GM18505 (cell line): ENCODE measurements around the gene DNM1.

ENCODE experiments used
- ATAC-seq: cut with Tn5 transposase; IDR thresholded peaks from one replicate; pipeline ENCODE4 v1.9.1; 2021; ENCODE audit not compliant: unreplicated experiment
- POLR2A ChIP-seq: IDR thresholded peaks from 4 replicates; pipeline ENCODE4 v1.6.1; 2011; ENCODE audit warnings: borderline replicate concordance; ENCODE audit not compliant: insufficient read depth, insufficient read length; ENCODE audit errors: extremely low read depth

DNM1 gene

DNA sequence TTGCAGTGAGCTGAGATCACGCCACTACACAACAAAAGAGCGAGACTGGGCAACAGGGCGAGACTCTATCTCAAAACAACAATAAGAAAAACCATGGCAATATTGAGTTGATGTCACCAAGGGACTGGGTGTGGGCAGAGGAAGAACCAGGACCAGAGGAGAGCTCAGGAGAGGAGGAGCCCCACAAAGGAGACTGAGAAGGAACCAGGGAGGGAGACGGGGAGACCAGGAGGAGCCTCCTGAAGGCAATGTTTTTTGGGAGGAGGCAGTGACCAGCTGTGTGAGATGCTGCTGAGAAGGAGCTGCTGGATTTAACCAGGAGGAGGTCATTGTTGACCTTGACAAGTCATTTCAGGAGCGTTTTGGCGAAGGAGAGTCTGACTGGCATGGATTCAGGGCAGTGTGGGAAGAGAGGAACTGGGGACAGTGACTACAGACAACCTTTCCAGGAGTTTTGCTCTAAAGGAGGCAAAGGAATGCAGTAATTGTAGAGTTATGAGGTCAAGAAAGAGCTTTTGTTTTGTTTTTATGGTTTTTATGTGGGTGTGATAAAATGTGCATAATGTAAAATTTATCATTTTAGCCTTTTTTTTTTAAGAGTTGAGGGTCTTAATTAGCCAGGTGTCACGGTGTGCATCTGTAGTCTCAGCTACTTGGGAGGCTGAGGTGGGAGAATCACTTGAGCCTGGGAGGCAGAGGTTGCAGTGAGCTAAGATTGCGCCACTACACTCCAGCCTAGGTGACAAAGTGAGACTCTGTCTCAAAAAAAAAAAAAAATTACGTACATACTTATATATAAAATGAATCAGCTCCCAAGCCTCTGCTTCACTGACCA, 101.2 kb downstream of the DNM1 start:
- ATAC-seq = no peak
- no peak for TF ChIP-seq POLR2A
